ENCODE measurements around the gene TRERF1.

Gene TRERF1

DNA sequence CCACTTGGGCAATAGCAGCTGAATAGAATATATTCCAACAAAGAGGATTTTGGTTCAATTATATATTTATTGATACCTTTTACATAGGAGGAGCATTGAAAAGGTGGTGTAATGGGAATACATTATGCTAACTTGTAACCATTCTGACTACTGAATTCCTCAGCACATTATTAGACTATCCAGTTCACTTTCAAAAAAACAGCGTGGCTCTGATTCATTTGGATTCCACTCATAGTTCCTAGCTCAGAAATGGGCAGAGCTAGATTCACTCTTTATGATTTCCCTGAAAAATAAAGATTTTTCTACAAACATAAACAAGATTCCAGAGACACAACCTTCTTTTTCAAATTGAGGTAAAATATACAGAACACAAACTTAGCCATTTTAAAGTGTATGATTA lies 9.2 kb upstream of the TRERF1 start:
- peak; percentile 51 for DNase-seq (ENCODE audit: low read depth)
- TF ChIP-seq, protein P1, sequence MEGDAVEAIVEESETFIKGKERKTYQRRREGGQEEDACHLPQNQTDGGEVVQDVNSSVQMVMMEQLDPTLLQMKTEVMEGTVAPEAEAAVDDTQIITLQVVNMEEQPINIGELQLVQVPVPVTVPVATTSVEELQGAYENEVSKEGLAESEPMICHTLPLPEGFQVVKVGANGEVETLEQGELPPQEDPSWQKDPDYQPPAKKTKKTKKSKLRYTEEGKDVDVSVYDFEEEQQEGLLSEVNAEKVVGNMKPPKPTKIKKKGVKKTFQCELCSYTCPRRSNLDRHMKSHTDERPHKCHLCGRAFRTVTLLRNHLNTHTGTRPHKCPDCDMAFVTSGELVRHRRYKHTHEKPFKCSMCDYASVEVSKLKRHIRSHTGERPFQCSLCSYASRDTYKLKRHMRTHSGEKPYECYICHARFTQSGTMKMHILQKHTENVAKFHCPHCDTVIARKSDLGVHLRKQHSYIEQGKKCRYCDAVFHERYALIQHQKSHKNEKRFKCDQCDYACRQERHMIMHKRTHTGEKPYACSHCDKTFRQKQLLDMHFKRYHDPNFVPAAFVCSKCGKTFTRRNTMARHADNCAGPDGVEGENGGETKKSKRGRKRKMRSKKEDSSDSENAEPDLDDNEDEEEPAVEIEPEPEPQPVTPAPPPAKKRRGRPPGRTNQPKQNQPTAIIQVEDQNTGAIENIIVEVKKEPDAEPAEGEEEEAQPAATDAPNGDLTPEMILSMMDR (conservative IDR thresholded peaks at IDR 0.05; ENCODE audit: low read depth, low read length), result no peak
- H3K4me3 ChIP-seq (ENCODE audit: low read depth, low read length), result no peak overlapping the region

DNA sequence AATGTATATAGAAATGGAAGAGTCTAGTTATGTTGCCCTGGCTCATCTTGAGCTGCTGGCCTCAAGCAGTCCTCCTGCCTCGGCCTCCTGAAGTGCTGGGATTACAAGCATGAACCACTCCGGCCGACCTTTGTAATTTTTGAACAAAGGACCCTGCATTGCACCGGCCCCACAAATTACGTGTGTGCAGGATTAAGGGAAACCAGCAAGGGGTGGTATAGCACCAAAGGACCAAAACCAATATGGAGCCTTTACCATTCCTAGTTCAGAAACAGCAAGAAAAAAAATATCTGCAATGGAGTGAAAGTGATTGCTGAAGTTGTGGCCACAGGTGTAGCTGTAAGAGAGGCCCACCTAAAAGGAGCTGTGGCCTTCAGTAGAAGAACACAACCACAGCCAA lies 8.2 kb upstream of the TRERF1 start:
- TF ChIP-seq, protein P1 (conservative IDR thresholded peaks at IDR 0.05; ENCODE audit: low read depth, low read length), result no peak
- no peak overlapping the region for H3K4me3 ChIP-seq (ENCODE audit: low read depth, low read length)

DNA sequence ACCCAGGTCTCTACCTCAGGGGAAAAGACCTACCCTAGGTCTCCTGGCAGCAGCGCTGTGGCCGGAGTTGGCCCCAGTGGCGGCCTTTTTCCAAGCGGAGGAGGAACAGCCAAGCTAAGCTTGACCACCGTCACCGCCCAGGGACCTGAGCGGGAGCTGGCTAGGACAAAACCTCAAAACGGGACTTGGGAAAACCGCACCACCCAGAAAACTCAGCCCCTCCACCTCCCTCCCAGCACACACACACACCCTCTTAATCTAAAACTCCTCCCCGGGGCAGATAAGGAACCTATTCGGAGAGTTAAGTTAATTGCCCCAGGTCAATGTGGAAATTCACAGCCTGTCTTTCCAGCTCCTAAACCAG lies 2.7 kb upstream of the TRERF1 start:
- H3K4me3 ChIP-seq (ENCODE audit: low read depth, low read length), result no peak overlapping the region
- TF ChIP-seq, protein P1 (conservative IDR thresholded peaks at IDR 0.05; ENCODE audit: low read depth, low read length), result no peak

More for the DNA sequence above, 8.2 kb upstream of the TRERF1 start:
- no peak for DNase-seq (ENCODE audit: low read depth)

DNA sequence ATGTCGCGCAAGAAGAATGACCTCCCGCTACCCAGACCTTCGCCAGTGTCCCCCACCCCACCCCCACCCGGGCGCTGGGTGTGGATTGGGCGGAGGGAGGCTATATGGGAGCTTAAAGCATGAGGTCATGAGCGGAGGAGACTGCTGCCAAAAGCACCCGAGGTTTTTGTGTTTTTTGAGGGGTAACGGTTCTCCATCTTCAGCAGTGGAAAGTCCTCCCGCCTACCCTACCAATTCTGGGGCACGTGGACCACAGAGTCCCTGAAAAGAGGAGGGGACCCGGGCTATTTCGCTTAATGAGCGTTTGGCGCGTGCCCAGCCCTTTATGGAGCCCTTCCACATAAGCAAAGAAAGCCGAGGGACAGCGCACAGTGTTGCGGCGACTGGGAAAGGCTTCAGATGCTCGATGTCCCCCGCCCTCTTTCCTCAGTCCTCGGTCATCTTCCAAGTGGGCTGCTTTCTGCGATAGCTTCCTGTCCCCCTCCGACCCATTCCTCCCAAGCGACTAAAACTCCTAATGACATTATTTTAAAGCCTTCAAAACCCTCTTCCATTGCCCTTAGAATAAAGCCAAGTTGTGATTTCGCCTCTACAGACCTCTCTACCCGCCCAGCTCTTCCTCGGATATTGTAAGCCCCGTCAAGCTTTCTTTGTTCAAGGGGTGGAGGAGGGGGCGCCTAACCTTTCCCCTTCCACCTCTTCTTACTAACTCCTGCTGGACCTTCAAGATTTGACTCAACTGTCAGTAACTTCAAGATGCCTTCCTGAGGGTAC lies 2.1 kb upstream of the TRERF1 start:
- TF ChIP-seq, protein P1 (conservative IDR thresholded peaks at IDR 0.05; ENCODE audit: low read depth, low read length), result no peak
- peak overlapping the region; percentile 78 for H3K4me3 ChIP-seq (ENCODE audit: low read depth, low read length)
- DNase-seq (ENCODE audit: low read depth), result peak; percentile 33

More for the DNA sequence above, 2.7 kb upstream of the TRERF1 start:
- no peak for DNase-seq (ENCODE audit: low read depth)

DNA sequence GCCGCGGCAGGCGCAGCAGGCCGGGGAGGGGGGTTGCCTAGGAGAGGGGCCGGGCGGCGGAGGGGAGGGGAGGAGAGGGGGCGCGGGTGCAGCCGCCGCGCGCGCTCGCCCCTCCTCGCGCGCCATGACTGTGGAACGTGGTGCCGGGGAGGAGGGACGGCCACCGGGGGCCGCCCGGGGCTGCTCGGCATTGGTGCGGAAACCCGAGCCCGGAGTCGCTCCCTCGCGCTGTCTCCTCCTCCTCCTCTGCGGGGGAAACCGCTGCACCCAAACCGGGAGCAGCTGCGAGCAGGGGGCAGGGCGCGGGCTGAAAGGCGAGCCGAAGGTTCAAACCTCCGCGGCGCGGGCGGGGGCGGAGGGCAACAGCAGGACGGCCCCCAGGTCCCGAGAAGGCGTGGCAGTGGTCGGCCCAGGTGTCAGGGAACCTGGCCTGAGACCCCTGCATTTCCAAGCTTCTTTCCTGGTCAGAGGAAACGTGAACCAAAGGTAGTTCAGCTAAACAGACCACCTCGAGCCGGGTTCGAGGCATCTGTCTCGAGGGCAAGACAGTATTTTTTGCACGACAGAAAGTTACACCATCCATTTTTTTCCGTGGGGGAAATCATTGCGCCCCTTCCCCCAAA lies 1.4 kb upstream of the TRERF1 start:
- peak; percentile 91 for DNase-seq (ENCODE audit: low read depth)
- peak overlapping the region; percentile 78 for H3K4me3 ChIP-seq (ENCODE audit: low read depth, low read length)
- TF ChIP-seq, protein P1 (conservative IDR thresholded peaks at IDR 0.05; ENCODE audit: low read depth, low read length), result no peak

DNA sequence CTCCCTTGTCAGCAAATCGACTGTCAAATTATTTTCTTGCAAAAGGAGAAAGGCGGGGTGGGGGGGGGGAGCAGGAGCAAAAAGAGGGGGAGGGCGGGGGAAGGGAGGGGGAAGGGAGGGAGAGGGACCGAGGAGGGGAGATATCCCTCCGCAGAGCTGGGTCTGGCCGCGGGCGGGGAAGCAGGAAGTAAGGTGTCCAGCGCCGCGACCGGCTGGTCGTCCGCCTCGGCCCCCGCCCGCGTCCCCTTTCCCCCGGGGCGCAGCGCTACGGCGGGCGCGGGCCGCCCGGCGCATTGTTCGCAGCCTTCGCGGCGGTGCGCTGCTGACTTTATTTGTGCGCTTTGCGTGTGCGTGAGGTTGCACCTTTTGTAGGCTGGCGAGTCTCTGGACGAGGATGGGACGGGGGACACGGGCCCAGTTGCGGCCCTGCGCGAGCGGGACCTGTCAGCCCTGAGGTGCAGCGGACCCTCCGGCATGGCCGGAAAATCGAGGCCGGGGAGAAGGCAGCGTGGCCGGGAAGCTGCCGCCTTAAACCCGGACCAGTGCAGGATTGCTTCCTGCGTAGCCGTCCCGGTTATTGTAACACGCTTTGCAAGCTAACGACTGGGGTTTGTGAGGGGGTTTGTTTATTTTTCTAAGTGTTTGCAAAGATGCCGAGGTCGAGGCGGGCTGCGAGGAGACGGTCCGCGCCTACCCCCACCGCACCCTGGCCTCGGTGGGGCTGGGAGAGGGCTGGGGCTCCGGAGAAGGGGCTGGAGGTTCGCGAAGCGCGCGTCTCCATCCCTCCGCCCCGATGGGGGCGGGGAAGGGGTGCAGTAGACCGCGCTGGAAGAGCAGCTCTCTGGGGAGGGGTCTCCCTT lies 675 bp upstream of the TRERF1 start:
- TF ChIP-seq, protein P1 (conservative IDR thresholded peaks at IDR 0.05; ENCODE audit: low read depth, low read length), result no peak
- H3K4me3 ChIP-seq (ENCODE audit: low read depth, low read length), result peak overlapping the region; percentile 78
- DNase-seq (ENCODE audit: low read depth), result peak; percentile 82

Measured in choroid plexus epithelial cell (primary cell).